Measurements from ENCODE around the gene NSF.
"Not testable (repeated sequence)": the region's sequence is repeated elsewhere in the genome, so short reads cannot be mapped to it uniquely, and the experiment has no call there.

The NSF gene

GRCh38 chr17:46628753-46629436 is 38.4 kb downstream of the NSF start:
- not testable (repeated sequence) for DNase-seq (ENCODE audit: low read depth in 2 of 2)

DNA sequence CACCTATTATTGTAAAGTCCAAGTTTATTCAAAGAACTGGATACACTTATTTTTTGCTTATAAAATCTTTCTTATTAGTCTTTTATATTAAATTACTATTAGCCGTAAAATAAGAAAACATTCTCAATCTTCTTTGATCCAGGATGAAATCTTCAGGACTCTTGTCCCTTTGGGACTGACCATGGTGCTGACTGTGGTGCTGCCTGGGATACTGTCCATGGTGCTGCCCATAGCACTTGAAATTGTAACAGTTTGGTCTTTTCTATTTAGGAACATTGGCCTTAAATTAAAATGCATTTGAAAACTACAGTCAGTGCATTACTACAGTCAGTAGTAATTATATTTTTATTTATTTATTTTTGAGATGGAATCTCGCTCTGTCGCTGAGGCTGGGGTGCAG is 41.7 kb downstream of the NSF start:
- DNase-seq (ENCODE audit: low read depth in 2 of 2) = not testable (repeated sequence)

GRCh38 chr17:46634844-46635243 is 44.4 kb downstream of the NSF start:
- DNase-seq (ENCODE audit: low read depth in 2 of 2) = not testable (repeated sequence)

GRCh38 chr17:46641861-46642656 is 51.6 kb downstream of the NSF start:
- not testable (repeated sequence) for DNase-seq (ENCODE audit: low read depth in 2 of 2)

GRCh38 chr17:46647251-46647650 is 56.8 kb downstream of the NSF start:
- not testable (repeated sequence) for DNase-seq (ENCODE audit: low read depth in 2 of 2)

DNA sequence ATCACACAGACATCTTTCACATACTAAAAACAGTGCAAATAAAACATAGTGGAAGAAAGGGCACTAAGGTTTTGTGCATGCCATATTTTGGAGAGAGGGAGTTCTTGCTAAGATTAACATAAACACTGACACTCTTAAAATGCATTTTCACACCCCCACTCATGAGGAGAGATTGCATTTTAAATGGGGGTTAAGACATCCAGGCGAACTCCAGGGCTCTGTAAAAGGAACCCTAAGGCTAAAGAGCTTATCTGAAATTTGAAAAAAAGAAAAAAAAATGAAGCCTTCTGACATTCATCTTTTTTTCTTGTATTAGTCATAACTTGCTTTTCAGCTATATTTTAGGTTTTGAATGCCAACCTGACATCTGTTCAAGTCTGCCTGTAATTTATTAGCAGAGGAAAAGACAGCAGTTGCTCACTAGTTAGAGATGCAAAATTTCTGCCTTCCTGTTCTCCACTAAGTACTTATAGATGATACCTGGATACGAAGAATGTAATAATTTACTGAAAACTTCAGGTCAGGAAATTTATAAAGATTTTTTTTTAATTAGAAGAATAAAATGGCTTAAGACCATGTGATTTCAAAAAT is 57.3 kb downstream of the NSF start:
- DNase-seq (ENCODE audit: low read depth in 2 of 2) = not testable (repeated sequence)

- not testable (repeated sequence) for DNase-seq (ENCODE audit: low read depth in 2 of 2)
Measured at GRCh38 chr17:46649246-46649645, 58.8 kb downstream of the NSF start.

DNA sequence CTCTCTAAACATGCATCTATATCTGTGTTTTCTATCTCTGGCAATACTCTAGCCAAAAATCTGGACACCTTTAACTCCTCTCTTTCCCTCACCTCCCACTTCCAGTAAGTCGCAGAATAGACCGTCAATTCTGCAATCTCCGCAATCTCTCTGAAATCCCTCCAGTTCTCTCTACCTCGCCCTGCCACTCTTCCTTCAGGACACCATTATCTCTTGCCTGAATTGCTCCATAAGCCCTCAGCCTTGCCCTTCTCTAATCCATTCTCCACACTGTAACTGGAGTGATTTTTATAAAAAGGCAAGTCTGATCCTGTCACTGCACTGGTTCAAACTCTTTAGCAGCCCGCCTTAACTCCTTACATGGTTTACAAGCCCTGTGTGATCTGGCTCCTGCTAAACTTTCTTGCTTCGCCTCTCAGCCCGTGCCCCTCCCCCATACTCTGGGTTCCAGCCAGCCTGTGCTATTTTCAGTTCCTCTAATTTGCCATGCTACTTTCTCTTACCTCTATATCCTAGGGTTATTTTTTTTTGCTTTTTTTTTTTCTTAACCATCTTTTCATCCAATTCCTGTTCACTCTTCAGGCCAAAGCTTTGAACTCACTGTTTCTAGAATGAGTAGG is 61.7 kb downstream of the NSF start:
- DNase-seq (ENCODE audit: low read depth in 2 of 2) = not testable (repeated sequence)

DNA sequence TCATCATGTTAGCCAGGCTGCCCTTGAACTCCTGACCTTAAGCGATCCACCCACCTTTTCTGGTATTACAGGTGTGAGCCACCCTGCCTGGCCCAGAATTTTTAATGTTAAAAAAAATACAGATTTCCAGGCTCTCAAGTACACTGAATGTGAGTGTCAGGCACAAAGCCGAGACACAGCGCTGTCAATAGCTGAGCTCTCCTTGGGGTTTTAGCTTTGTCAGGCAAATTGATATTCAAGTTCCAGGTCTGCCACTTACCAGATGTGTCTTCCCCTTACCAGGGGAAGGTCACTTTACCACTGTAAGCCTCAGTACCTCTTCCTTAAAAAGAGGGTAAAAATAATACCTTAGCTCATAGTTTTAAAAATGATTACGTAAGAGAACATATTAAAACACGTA is 67.8 kb downstream of the NSF start:
- not testable (repeated sequence) for DNase-seq (ENCODE audit: low read depth in 2 of 2)

DNA sequence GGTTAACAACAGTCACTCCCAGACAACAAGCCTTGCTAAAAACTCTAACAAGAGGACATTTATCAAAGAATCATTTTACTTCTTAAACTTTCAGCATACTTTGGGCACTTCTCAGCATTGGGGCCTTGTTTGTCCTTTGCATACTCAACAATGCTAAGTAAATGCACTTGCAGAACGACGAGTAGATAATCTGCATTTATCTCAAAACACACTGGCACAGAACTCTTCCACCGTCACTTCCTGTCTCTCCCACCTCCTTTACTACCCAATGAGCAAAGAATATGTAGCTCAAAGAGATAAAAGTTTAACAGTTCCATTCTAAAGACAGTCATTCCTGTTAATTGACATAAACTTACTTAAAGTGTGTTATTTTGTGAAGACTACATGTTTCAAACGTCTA is 69.2 kb downstream of the NSF start:
- not testable (repeated sequence) for DNase-seq (ENCODE audit: low read depth in 2 of 2)

DNA sequence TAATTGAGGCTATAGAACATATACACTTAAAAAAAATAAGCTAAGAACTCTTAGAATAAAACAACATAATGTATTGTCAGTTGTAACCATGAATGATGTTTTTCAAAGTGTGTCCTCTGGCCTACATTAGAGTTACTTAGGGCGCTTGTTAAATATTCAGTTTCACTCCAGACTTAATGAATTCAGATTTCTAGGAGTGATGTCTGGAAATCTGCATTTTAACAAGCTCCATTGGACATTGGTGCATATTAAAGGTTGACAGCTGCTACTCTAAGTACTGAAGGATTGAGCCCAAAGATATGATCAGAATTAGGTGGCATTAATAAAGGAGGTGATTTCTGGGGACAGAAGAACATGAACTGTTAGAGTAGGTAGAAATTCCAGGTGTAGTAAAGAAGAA is 72.7 kb downstream of the NSF start:
- DNase-seq (ENCODE audit: low read depth in 2 of 2) = not testable (repeated sequence)

GRCh38 chr17:46663552-46663951 is 73.1 kb downstream of the NSF start:
- DNase-seq (ENCODE audit: low read depth in 2 of 2) = not testable (repeated sequence)

DNA sequence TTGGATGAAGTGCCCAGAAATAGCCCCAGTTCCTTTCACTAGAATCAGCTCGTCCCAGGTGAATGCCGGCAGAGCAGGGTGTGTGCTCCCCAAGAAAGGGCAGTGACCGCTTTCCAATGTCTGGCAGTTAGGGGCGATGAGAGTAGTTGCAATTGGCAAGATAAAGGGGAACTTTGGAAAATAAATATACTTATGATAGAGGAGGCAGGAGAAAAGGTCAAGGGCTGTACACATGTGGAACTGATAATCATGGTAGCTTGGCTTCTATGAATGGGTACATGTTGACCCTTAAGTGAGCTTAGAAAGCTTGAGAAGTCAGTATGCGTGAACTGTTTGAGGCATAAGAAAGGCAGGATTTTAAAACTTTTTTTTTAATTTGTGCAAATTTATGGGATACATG is 75.5 kb downstream of the NSF start:
- not testable (repeated sequence) for DNase-seq (ENCODE audit: low read depth in 2 of 2)

DNA sequence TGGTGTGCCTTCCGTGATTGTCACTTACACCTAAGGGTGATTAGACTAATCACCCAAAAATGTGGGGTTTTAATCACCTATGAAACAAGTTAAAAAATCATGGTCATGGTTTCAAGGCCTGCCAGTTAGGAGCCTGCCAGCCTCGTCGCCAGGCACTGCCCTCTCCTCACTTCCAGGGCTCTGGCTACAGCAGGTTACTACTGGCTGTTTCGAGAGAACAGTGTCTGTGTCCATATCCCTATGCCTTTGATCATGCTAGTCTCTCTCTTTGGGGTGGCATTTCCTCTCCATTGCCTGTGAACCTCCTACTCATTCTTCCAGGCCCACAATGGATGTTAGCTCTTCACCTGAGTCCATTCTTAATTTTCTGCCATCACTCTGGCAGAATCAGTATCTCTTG is 80.3 kb downstream of the NSF start:
- DNase-seq (ENCODE audit: low read depth in 2 of 2) = not testable (repeated sequence)

DNA sequence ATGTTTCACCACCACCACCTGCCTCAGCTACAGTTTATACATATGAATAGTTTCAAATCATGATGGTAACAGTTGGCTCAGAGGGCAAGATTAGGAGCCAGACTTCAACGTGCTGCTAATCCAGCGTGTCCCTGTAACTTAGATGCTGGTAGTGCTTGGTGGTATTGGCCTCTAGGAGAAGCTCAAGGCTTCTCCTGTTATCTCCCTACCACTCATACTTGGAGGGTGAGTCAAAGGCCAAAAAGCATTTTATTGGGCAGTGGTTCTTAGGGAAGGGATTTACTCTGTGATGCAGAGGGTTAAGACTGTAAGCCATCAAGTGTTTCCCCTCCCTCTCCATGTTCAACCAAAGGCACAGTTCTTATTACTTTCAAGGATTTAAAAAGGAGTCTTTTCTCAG is 82.3 kb downstream of the NSF start:
- DNase-seq (ENCODE audit: low read depth in 2 of 2) = not testable (repeated sequence)

GRCh38 chr17:46677819-46678218 is 87.3 kb downstream of the NSF start:
- not testable (repeated sequence) for DNase-seq (ENCODE audit: low read depth in 2 of 2)

DNA sequence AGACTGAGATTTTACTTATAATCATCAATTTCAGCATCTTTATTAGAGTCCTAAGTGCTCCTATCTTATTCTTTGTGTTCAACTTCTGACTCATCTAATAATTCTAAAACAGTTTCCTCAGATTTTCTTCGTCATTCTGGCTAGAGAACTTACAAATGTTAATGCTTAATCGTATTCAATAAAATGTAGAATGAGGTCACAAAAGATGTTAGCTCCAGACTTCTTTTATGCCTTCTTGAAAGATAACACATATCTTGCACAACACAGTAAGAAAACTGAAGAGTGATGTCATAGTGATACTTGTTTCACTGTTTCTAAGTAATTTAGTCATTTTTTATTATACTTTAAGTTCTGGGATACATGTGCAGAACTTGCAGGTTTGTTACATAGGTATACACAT is 93.2 kb downstream of the NSF start:
- DNase-seq (ENCODE audit: low read depth in 2 of 2) = not testable (repeated sequence)

- DNase-seq (ENCODE audit: low read depth in 2 of 2) = not testable (repeated sequence)
Measured at GRCh38 chr17:46685284-46685683, 94.8 kb downstream of the NSF start.

GRCh38 chr17:46692196-46692595 is 101.7 kb downstream of the NSF start:
- not testable (repeated sequence) for DNase-seq (ENCODE audit: low read depth in 2 of 2)

DNA sequence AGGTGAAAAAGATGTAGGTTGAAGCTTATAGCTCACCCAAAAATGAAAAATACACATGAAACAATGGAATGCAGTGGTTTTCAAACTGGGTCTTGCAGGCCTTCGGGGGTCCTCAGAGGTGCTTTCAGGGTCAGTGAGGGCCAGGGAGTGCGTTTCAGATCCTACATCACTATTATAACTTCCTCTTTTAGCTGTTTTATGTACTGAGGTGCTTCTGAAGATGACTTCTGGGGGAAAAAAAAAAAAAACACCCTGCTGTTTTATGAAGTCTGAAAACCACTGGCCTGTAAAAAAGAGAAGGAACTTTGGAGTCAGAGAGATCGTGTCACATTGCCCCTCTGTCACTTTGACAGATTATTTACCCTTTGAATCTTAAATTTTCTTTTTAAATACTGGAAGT is 102.8 kb downstream of the NSF start:
- not testable (repeated sequence) for DNase-seq (ENCODE audit: low read depth in 2 of 2)

DNA sequence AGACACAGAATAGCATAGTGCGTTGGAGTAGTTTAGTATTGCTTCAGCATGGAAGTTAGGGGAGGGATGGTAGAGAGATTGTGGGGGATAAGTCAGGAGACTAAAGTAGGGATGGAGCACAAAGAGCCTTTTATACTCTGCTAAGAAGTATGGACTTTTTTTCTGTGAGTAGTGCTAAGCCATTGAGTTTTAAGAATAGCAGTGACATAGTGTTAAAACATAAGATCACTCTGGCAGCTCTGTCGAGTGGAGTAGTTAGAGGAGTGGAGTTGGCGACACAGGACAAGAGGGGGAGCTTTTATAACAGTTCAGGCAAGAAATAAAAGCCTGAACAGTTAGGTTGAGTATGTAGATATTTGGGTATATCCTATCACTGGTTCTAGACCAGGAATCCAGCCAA is 106.1 kb downstream of the NSF start:
- not testable (repeated sequence) for DNase-seq (ENCODE audit: low read depth in 2 of 2)

DNA sequence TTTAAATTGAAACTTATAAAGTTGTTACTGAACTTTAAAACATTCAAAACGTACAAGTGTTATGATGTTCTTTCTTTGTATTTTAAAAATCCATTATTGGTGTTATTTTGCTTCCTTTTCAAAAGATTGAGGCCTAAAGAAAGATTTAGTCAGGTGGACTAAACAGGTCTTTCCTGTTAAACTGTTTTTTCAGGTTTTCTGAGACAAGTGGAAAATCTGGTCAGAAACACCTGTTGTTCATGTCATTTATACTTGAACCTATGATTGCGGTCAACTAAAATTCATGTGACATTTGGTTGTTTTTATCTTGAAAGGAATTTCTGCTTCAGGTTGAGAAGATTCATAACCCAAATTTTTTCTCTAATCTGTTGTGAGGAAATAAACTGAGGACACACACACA is 108.5 kb downstream of the NSF start:
- not testable (repeated sequence) for DNase-seq (ENCODE audit: low read depth in 2 of 2)
